Measurements from ENCODE around the gene FAM219A.

DNA sequence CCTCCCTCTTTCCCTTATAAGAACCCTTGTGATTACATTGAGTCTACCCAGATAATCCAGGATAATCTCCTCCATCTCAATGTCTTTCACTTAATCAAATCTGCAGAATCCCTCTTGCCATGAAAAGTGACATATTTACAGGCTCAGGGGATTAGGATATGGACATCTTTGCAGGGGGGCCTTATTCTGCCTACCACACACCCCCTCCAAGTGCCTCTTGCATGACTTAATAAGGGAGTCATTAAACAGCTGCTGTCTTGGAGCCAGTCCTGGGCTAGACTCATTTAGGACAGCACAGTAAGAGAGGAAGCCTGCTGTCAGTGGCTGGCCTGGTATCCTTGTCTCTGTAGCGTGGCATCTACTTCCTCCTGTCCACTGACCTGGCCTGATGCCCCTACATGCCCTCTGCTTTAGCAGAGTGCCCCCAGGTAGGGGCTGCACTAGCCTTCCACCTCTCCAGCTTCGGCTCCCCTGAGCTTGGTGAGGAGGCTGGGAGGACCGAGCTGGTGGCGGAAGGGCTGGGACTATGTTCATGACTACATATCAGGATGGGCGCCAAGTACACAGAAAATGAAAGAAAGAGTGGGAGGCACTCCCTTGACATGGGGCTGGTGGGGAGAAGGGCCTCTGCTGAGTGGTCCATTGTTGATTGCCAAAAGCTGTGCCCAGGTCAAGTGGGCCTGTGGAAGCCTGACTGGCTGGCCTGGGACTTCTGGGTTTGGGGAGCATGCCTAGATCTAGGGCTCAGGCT, 47.2 kb upstream of the FAM219A start:
- TF ChIP-seq, protein P1, sequence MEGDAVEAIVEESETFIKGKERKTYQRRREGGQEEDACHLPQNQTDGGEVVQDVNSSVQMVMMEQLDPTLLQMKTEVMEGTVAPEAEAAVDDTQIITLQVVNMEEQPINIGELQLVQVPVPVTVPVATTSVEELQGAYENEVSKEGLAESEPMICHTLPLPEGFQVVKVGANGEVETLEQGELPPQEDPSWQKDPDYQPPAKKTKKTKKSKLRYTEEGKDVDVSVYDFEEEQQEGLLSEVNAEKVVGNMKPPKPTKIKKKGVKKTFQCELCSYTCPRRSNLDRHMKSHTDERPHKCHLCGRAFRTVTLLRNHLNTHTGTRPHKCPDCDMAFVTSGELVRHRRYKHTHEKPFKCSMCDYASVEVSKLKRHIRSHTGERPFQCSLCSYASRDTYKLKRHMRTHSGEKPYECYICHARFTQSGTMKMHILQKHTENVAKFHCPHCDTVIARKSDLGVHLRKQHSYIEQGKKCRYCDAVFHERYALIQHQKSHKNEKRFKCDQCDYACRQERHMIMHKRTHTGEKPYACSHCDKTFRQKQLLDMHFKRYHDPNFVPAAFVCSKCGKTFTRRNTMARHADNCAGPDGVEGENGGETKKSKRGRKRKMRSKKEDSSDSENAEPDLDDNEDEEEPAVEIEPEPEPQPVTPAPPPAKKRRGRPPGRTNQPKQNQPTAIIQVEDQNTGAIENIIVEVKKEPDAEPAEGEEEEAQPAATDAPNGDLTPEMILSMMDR (IDR thresholded peaks at IDR 0.05), result no peak
- TF ChIP-seq POLR2A (IDR thresholded peaks at IDR 0.05), result no peak
- no peak for TF ChIP-seq POLR2AphosphoS5 (IDR thresholded peaks at IDR 0.05)

Data from breast epithelium (tissue), 3 donors.